GM15510 (cell line): ENCODE data around the gene MYO5B.

Experiments used
- POLR2A ChIP-seq: IDR thresholded peaks from 3 replicates; pipeline ENCODE4 v1.6.1; 2011; ENCODE audit warnings: borderline replicate concordance; ENCODE audit not compliant: insufficient read length; ENCODE audit errors: extremely low read depth

Gene MYO5B

DNA sequence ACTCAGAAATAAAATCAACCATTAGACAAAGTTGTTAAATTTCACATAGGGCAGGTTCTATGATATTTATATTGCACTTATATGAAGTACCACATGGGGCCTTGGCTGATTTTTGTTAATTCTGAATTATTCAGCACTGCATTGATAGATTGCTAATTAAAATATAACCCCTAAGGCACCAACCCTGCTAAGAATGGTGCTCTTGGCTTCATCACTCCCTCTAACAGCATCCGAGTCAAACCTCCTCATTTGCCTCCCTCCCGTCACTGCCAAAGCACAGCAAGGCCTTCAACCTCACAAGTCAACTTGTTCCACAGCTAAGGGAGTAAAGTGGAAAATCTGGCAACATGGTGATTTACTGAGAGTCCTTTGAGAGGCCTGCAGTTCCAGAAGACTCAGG lies 27.0 kb downstream of the MYO5B start:
- no peak for TF ChIP-seq POLR2A

DNA sequence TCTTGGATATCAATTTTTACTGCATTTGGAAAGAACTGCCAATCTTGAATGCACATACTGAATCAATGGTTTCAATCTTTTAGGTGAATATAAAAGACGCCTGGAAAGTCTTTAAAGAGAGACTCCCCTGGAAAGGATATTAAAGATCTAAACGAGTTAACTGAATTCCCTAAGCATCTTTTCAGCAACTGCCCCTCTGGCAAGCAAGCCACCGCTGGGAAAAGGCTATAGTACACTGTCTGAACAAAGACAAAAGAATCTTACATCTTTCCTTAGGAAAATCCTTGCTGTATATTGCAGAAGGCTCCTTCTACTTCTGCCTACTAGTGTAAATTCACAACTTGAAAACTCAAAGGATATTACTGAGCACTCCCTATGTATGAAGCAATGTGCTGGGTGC lies 28.0 kb downstream of the MYO5B start:
- no peak for TF ChIP-seq POLR2A

DNA sequence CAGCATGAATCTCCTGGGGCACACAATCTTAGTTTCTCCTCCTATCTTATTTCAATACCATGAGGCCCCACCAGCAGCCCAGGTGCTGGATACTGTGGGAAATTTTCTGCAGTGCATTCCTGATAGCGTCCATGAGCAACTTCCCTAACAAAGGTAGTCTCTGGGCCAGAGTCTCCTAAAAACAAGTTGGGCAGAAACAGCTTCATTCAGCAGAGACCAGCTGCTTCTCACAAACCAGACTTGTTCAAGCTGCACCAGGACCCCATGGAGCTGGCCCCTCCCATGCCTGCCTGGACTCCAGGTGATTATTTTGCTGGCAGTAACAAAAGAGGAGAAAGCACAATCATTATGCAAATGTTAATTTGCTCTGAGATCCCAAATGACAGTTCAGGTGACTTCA lies 31.4 kb downstream of the MYO5B start:
- TF ChIP-seq POLR2A = no peak

- TF ChIP-seq POLR2A = no peak
Measured at GRCh38 chr18:50162486-50163304, 32.3 kb downstream of the MYO5B start.

- TF ChIP-seq POLR2A = no peak
Measured at GRCh38 chr18:50161597-50162205, 33.2 kb downstream of the MYO5B start.

GRCh38 chr18:50159654-50160046 lies 35.3 kb downstream of the MYO5B start:
- TF ChIP-seq POLR2A = no peak

DNA sequence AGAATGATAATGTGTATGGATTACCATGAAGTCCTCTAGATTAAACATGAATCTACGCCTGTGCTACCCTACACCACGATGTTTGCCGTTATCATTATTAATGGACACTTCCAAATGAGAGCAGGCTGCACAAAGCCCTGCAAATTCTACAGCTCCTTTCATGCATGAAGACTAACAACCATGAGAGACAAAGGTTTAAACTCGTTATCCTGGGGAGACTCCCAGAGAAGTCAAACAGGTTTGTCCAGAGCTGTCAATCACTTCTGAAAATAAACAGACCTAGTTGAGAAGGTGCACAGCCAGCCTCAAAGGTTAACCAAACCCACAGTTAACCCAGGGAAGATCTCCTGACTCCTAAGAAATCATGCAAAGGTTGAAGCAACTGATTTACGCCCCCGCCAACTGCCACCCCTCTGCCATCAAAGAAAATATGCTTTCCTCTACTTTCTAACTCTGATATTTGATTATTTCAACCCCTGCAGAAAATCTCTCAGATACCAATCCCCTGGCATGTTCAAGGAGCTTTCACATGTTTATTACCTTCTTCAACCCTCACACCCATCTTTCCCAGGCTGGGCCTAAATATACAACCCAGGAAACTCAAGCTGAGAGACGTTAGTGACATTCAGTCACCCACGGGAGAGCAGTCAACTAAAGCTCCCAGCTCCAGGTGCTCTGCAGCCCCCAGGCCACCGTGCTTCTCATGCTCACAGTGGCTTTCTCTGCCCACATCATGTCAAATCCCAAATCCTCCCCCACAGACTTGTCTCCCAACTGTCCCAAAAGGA lies 35.9 kb downstream of the MYO5B start:
- TF ChIP-seq POLR2A = no peak

DNA sequence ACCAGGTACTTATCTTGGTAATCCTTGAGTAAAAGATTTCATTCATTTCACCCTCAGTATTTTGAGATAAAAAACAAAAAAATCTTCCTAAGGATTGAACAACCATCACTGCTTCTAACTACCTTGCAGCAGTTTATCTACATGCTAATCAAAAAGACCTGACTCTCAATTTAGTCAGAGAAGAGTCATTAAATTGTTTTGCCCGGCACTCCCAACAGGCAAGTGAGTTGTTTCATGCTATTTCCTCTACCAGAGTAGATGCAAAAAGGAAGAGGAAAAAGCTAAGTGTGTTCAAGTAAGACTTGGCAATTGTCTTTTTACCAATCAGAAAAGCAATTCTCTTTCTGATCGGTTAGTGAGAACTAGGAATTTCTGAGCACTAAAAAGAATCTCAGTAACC lies 39.5 kb downstream of the MYO5B start:
- TF ChIP-seq POLR2A = no peak

DNA sequence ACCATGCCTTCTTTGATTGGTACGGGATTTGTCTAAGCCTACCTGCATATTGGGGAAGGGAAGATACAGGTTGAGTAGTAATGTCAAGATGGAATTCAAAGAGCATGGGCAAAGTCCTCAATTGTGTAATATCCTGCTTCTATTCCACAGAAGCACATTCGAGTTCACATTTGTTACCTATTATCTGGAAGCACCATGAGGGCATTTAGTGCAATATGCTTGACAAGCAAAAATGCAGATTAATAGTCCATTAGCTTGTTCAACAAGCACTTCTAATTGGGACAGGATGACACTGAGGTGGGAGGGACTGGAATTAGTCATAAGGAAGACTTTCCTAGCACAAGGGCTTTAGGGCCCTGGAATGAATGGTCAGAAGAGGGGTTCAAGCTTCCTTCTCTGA lies 40.5 kb downstream of the MYO5B start:
- no peak for TF ChIP-seq POLR2A

GRCh38 chr18:50152900-50153299 lies 42.0 kb downstream of the MYO5B start:
- TF ChIP-seq POLR2A = no peak

- TF ChIP-seq POLR2A = no peak
Measured at GRCh38 chr18:50151926-50152325, 43.0 kb downstream of the MYO5B start.

GRCh38 chr18:50144540-50144939 lies 50.4 kb downstream of the MYO5B start:
- TF ChIP-seq POLR2A = no peak

DNA sequence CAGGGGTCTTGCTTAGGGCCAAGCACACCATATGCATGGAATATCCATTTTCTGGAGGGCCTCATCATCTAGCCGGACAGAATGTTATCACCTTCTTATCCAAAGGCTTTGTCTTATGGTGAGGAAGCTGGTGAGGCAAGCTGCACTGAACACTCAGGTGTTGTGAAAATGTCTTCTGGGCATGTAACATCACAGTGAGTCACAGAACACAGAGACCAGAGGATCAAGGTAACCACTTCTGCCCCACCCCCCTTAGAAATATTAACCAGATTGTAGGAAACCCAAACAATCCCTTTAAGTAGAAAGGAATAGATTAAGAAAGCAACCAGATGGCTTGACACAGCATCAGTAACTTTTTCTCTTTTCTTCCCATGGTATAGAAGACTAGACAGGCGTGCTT lies 51.1 kb downstream of the MYO5B start:
- no peak for TF ChIP-seq POLR2A

- TF ChIP-seq POLR2A = no peak
Measured at GRCh38 chr18:50143294-50143693, 51.7 kb downstream of the MYO5B start.

GRCh38 chr18:50142441-50143120 lies 52.4 kb downstream of the MYO5B start:
- no peak for TF ChIP-seq POLR2A

- no peak for TF ChIP-seq POLR2A
Measured at GRCh38 chr18:50138181-50139064, 56.5 kb downstream of the MYO5B start.
